Transverse colon (tissue), 4 donors: ENCODE measurements around the gene HHATL. TPM values are rescaled to one million over a fixed set of nuclear protein-coding genes. Genes with fewer than 3 reads are reported as not detected.

ENCODE experiments used
- DNase-seq: peaks from one replicate; pipeline ENCODE4 v3.0.0-alpha.2; 2019
- H3K27ac ChIP-seq, 4 donors: fragments of 200-600 bp; sonication (generic); 2 replicates each; pipeline ENCODE4 v1.5.1; 2016 to 2018; ENCODE audit warnings: inconsistent platforms in 4 of 4
- H3K27me3 ChIP-seq: fragments of 200-600 bp; sonication (generic); 2 replicates; pipeline ENCODE4 v1.5.1; 2017; ENCODE audit warnings: inconsistent platforms
- H3K36me3 ChIP-seq, 4 donors: fragments of 200-600 bp; sonication (generic); 2 replicates each; pipeline ENCODE4 v1.5.1; 2017 to 2019; ENCODE audit warnings: inconsistent platforms in 4 of 4
- H3K4me1 ChIP-seq, 4 donors: fragments of 200-600 bp; sonication (generic); 2 replicates each; pipeline ENCODE4 v1.5.1; 2017 to 2020; ENCODE audit warnings: inconsistent platforms in 4 of 4
- H3K4me3 ChIP-seq, 4 donors: fragments of 200-600 bp; sonication (generic); 1 replicate in 1 of 4; 2 replicates in 3 of 4; pipeline versions ENCODE4 v1.5.1 to v1.6.1; 2017 to 2019; ENCODE audit warnings: inconsistent platforms in 4 of 4
- H3K9me3 ChIP-seq, 2 donors: fragments of 200-600 bp; sonication (generic); 2 replicates each; pipeline ENCODE4 v1.5.1; 2017 to 2019; ENCODE audit warnings: inconsistent platforms in 2 of 2
- CTCF ChIP-seq, 5 experiments: fragments of 200-600 bp in 3 of 5; fragments of 450-650 bp in 2 of 5; sonication (generic) in 3 of 5; IDR thresholded peaks; 1 replicate in 2 of 5; 2 replicates in 3 of 5; pipeline ENCODE4 v1.5.1; 2016 to 2017; ENCODE audit warnings: antibody characterized with exemption in 5 of 5, inconsistent platforms in 3 of 5, mild to moderate bottlenecking in 2 of 5, moderate library complexity in 1 of 5
- EP300 ChIP-seq: sonication (generic); formaldehyde crosslinking; IDR thresholded peaks from one replicate; pipeline ENCODE4 v1.6.1; 2017; ENCODE audit warnings: antibody characterized with exemption, low read depth
- POLR2A ChIP-seq: fragments of 450-650 bp; IDR thresholded peaks from one replicate; pipeline ENCODE4 v1.6.1; 2016; ENCODE audit warnings: antibody characterized with exemption, mild to moderate bottlenecking, moderate library complexity
- POLR2AphosphoS5 ChIP-seq, 3 donors: sonication (generic); formaldehyde crosslinking; IDR thresholded peaks; one replicate each; pipeline ENCODE4 v1.6.1; 2016; ENCODE audit warnings: antibody characterized with exemption in 3 of 3
- WGBS, 2 donors: methylation state at CpG; one replicate each; pipeline ENCODE4 v1.1.5; 2018; ENCODE audit warnings: low coverage in 1 of 2; 5-methylcytosine and 5-hydroxymethylcytosine counted together
- in situ Hi-C, 4 donors: fragments of 200-750 bp; cut with MboI; loops; one replicate each; pipeline versions ENCODE4 v1.15.0 to v1.15.1; 2017; ENCODE audit warnings: low sequenced_read_pairs in 3 of 4, low pct_ligation_motif_present in 1 of 4, low pct_unique_long_range_greater_than_20kb in 1 of 4
- intact Hi-C: fragments of 100-400 bp; cut with DNase I; formaldehyde crosslinking; loops from one replicate; pipeline ENCODE4 v1.15.1; 2023; ENCODE audit warnings: low total_unique reads
- total RNA-seq, 4 donors: library from RNA; depleted of rRNA; stranded (reverse); fragments of >200 nt; gene quantifications; one replicate each; pipeline ENCODE4 v1.1.0, GENCODE V29; 2016

The HHATL gene
- total RNA-seq, 4 donors from 2014 or later = 0.27 TPM; not detected in 3

- no peaks in the 10 kb centered on the region for H3K36me3 ChIP-seq
- in situ Hi-C loops (no loop called here), intact Hi-C loops (no loop called here)
- H3K27me3 ChIP-seq = peaks cover 14% of the 10 kb centered on the region
- H3K9me3 ChIP-seq = no peaks in the 10 kb centered on the region
- H3K4me3 ChIP-seq = no peak overlapping the region
- peaks cover 0 to 21% (median 6%) of the 10 kb centered on the region in 4 donors for H3K4me1 ChIP-seq
- DNase-seq = no peak
- H3K27ac ChIP-seq = peak overlapping the region in 2 of 4 donors; percentile 40 to 44
- WGBS, 2 donors = 83% methylated on average over 7 of the region's 7 CpGs; no CpG with 5 or more reads in 1 of the 2 donors
- TF ChIP-seq POLR2A (no peak), POLR2AphosphoS5 (IDR thresholded peaks at IDR 0.05) (no peak), EP300 (no peak), CTCF (IDR thresholded peaks at IDR 0.05) (no peak)
These were observed 17.8 kb downstream of the HHATL start for GRCh38 chr3:42684632-42685362.

GRCh38 chr3:42683875-42684598 lies 18.6 kb downstream of the HHATL start:
- H3K4me3 ChIP-seq = no peak overlapping the region
- H3K27ac ChIP-seq = peak overlapping the region in 3 of 4 donors; percentile 17 to 44 (median 40)
- peaks cover 0 to 21% (median 6%) of the 10 kb centered on the region in 4 donors for H3K4me1 ChIP-seq
- H3K36me3 ChIP-seq = no peaks in the 10 kb centered on the region
- peak; percentile 68 for DNase-seq
- no peaks in the 10 kb centered on the region for H3K9me3 ChIP-seq
- peaks cover 14% of the 10 kb centered on the region for H3K27me3 ChIP-seq
- intact Hi-C loops = no loop called here
- in situ Hi-C loops = no loop called here
- TF ChIP-seq EP300 (no peak), POLR2AphosphoS5 (IDR thresholded peaks at IDR 0.05) (peak in 2 of 3 donors; percentile 38 to 46)
- WGBS, 2 donors = 45 to 67% methylated on average over 1 to 10 of the region's 10 CpGs

- 77 to 81% methylated on average over 5 to 12 of the region's 12 CpGs for WGBS, 2 donors
- intact Hi-C loops = no loop called here
- H3K27me3 ChIP-seq = peaks cover 14% of the 10 kb centered on the region
- H3K9me3 ChIP-seq = no peaks in the 10 kb centered on the region
- H3K4me3 ChIP-seq = no peak overlapping the region
- DNase-seq = no peak
- no peak overlapping the region for H3K27ac ChIP-seq
- TF ChIP-seq POLR2AphosphoS5 (IDR thresholded peaks at IDR 0.05) (no peak), EP300 (no peak), CTCF (IDR thresholded peaks at IDR 0.05) (no peak), POLR2A (no peak)
- in situ Hi-C loops = no loop called here
- H3K4me1 ChIP-seq = peaks cover 0 to 21% (median 6%) of the 10 kb centered on the region in 4 donors
- H3K36me3 ChIP-seq = no peaks in the 10 kb centered on the region
These were observed 20.1 kb downstream of the HHATL start for GRCh38 chr3:42682301-42683070.

- in situ Hi-C loops = no loop called here
- H3K27me3 ChIP-seq = peaks cover 12% of the 10 kb centered on the region
- H3K27ac ChIP-seq = no peak overlapping the region
- DNase-seq = no peak
- intact Hi-C loops = no loop called here
- H3K4me3 ChIP-seq = no peak overlapping the region
- TF ChIP-seq POLR2A = no peak
- no peak for TF ChIP-seq EP300
- no peak for TF ChIP-seq CTCF (IDR thresholded peaks at IDR 0.05)
- no peak for TF ChIP-seq POLR2AphosphoS5 (IDR thresholded peaks at IDR 0.05)
- no peaks in the 10 kb centered on the region for H3K9me3 ChIP-seq
- peaks cover 0 to 21% (median 6%) of the 10 kb centered on the region in 4 donors for H3K4me1 ChIP-seq
- WGBS, 2 donors = 82 to 88% methylated on average over 10 of the region's 10 CpGs
- H3K36me3 ChIP-seq = no peaks in the 10 kb centered on the region
These were observed 21.1 kb downstream of the HHATL start for GRCh38 chr3:42681361-42682038.
